NT2/D1 (cell line): ENCODE measurements around the gene CDH18.

Source experiments
- SUZ12 ChIP-seq: IDR thresholded peaks from 2 replicates; pipeline ENCODE4 v1.6.1; 2011; ENCODE audit not compliant: insufficient read length, insufficient read depth; ENCODE audit errors: extremely low read depth
- YY1 ChIP-seq: IDR thresholded peaks from 2 replicates; pipeline ENCODE4 v1.6.1; 2011; ENCODE audit not compliant: insufficient read length, insufficient read depth
- ZNF274 ChIP-seq: IDR thresholded peaks from 2 replicates; pipeline ENCODE4 v1.6.1; 2011; ENCODE audit warnings: mild to moderate bottlenecking, low read depth, low read length

DNA sequence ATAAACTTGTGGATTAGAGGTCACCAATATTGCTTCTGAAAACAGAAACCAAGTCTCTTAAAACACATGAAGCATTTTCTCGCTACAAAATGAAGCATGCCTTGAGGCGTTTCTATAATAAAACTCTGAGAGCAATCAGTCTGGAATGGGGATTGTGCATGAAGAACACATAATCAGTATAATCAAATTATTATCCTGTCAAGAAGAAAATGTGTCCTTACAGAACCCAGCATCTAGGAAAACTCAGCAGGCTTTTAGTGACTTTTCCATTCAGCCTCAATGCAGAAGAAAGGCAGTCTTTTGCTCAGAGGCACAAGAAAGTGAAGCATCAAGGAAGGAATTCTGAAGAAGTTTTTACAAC lies 121.9 kb downstream of the CDH18 start:
- TF ChIP-seq ZNF274 (no peak), YY1 (no peak), SUZ12 (no peak)
